Stomach smooth muscle (tissue), 2 donors: ENCODE results near the gene TREM1.
"Not testable (repeated sequence)": the region's sequence is repeated elsewhere in the genome, so short reads cannot be mapped to it uniquely, and the experiment has no call there.

Experiments
- H3K27ac ChIP-seq: one replicate; pipeline ENCODE4 v1.7.0; 2013; ENCODE audit warnings: mild to moderate bottlenecking, low read length, inconsistent platforms
- H3K27me3 ChIP-seq, 2 donors: one replicate each; pipeline ENCODE4 v1.7.0; 2013; ENCODE audit warnings: low read length in 2 of 2; ENCODE audit not compliant: insufficient read depth in 2 of 2, control insufficient read depth in 1 of 2
- H3K36me3 ChIP-seq, 2 donors: one replicate each; pipeline ENCODE4 v1.7.0; 2013; ENCODE audit warnings: low read length in 2 of 2; ENCODE audit not compliant: control insufficient read depth in 2 of 2, insufficient read depth in 2 of 2
- H3K4me1 ChIP-seq: one replicate; pipeline ENCODE4 v1.7.0; 2013; ENCODE audit warnings: low read length; ENCODE audit not compliant: control insufficient read depth, insufficient read depth
- H3K4me3 ChIP-seq, 2 donors: one replicate each; pipeline ENCODE4 v1.7.0; 2013; ENCODE audit warnings: low read length in 2 of 2
- H3K9ac ChIP-seq, 2 donors: one replicate each; pipeline ENCODE4 v1.7.0; 2013; ENCODE audit warnings: low read length in 2 of 2, mild to moderate bottlenecking in 1 of 2
- H3K9me3 ChIP-seq, 2 donors: one replicate each; pipeline ENCODE4 v1.7.0; 2013; ENCODE audit warnings: low read length in 2 of 2; ENCODE audit not compliant: control insufficient read depth in 2 of 2
- donor health status: healthy.
- donor health status: Pancreatic carcinoma.

Gene TREM1

GRCh38 chr6:41256383-41256782, 30.1 kb downstream of the TREM1 start:
- Histone ChIP-seq H3K9ac (no peak overlapping the region), H3K36me3 (no peaks in the 10 kb centered on the region), H3K9me3 (peaks cover under 1 to 4% of the 10 kb centered on the region in 2 donors), H3K27me3 (peaks cover 0 to 2% of the 10 kb centered on the region in 2 donors), H3K4me1 (peaks cover 8% of the 10 kb centered on the region), H3K27ac (no peak overlapping the region), H3K4me3 (no peak overlapping the region)

- no peak overlapping the region for H3K9ac ChIP-seq
- H3K9me3 ChIP-seq = peaks cover 0 to 3% of the 10 kb centered on the region in 2 donors
- no peak overlapping the region for H3K4me3 ChIP-seq
- H3K27me3 ChIP-seq = peaks cover 0 to 3% of the 10 kb centered on the region in 2 donors
- no peaks in the 10 kb centered on the region for H3K36me3 ChIP-seq
- H3K4me1 ChIP-seq = peaks cover 8% of the 10 kb centered on the region
- no peak overlapping the region for H3K27ac ChIP-seq
Measured at GRCh38 chr6:41255638-41256246, 30.7 kb downstream of the TREM1 start.

- no peaks in the 10 kb centered on the region for H3K36me3 ChIP-seq
- H3K27ac ChIP-seq = no peak overlapping the region
- no peak overlapping the region for H3K9ac ChIP-seq
- peaks cover 0 to 5% of the 10 kb centered on the region in 2 donors for H3K27me3 ChIP-seq
- H3K4me3 ChIP-seq = no peak overlapping the region
- peaks cover 8% of the 10 kb centered on the region for H3K4me1 ChIP-seq
- peaks cover 0 to 3% of the 10 kb centered on the region in 2 donors for H3K9me3 ChIP-seq
Measured at GRCh38 chr6:41255110-41255509, 31.4 kb downstream of the TREM1 start.

GRCh38 chr6:41252401-41253169, 33.9 kb downstream of the TREM1 start:
- H3K9ac ChIP-seq = no peak overlapping the region
- H3K27ac ChIP-seq = no peak overlapping the region
- H3K4me1 ChIP-seq = peaks cover 6% of the 10 kb centered on the region
- H3K4me3 ChIP-seq = no peak overlapping the region
- no peaks in the 10 kb centered on the region for H3K9me3 ChIP-seq
- no peaks in the 10 kb centered on the region for H3K36me3 ChIP-seq
- H3K27me3 ChIP-seq = peaks cover 0 to 5% of the 10 kb centered on the region in 2 donors

GRCh38 chr6:41247882-41248705, 38.4 kb downstream of the TREM1 start:
- H3K27ac ChIP-seq = no peak overlapping the region
- no peaks in the 10 kb centered on the region for H3K36me3 ChIP-seq
- H3K9me3 ChIP-seq = no peaks in the 10 kb centered on the region
- H3K4me1 ChIP-seq = no peaks in the 10 kb centered on the region
- no peak overlapping the region for H3K9ac ChIP-seq
- peaks cover 0 to 5% of the 10 kb centered on the region in 2 donors for H3K27me3 ChIP-seq
- H3K4me3 ChIP-seq = no peak overlapping the region

GRCh38 chr6:41247288-41247865, 39.1 kb downstream of the TREM1 start:
- H3K9me3 ChIP-seq = no peaks in the 10 kb centered on the region
- peaks cover 0 to 3% of the 10 kb centered on the region in 2 donors for H3K27me3 ChIP-seq
- no peak overlapping the region for H3K4me3 ChIP-seq
- H3K27ac ChIP-seq = no peak overlapping the region
- no peaks in the 10 kb centered on the region for H3K4me1 ChIP-seq
- H3K36me3 ChIP-seq = no peaks in the 10 kb centered on the region
- no peak overlapping the region for H3K9ac ChIP-seq

- not testable (repeated sequence) for H3K4me1 ChIP-seq, H3K4me3 ChIP-seq, H3K9ac ChIP-seq, H3K36me3 ChIP-seq, H3K27me3 ChIP-seq, H3K27ac ChIP-seq, H3K9me3 ChIP-seq
Measured at GRCh38 chr6:41246529-41246928, 40.0 kb downstream of the TREM1 start.

GRCh38 chr6:41239467-41240159, 46.9 kb downstream of the TREM1 start:
- Histone ChIP-seq H3K27ac (no peak overlapping the region), H3K9me3 (no peaks in the 10 kb centered on the region), H3K4me1 (peaks cover 3% of the 10 kb centered on the region), H3K4me3 (no peak overlapping the region), H3K9ac (no peak overlapping the region), H3K27me3 (peaks cover 11% of the 10 kb centered on the region in 2 donors), H3K36me3 (no peaks in the 10 kb centered on the region)

GRCh38 chr6:41237128-41237527, 49.4 kb downstream of the TREM1 start:
- Histone ChIP-seq H3K36me3 (no peaks in the 10 kb centered on the region), H3K27ac (no peak overlapping the region), H3K4me3 (no peak overlapping the region), H3K9me3 (no peaks in the 10 kb centered on the region), H3K27me3 (peaks cover 11% of the 10 kb centered on the region in 2 donors), H3K4me1 (peaks cover 3% of the 10 kb centered on the region), H3K9ac (no peak overlapping the region)

- Histone ChIP-seq H3K9me3 (no peaks in the 10 kb centered on the region), H3K27me3 (peaks cover 11% of the 10 kb centered on the region in 2 donors), H3K36me3 (no peaks in the 10 kb centered on the region), H3K4me3 (no peak overlapping the region), H3K4me1 (peaks cover 3% of the 10 kb centered on the region), H3K9ac (no peak overlapping the region), H3K27ac (no peak overlapping the region)
Measured at GRCh38 chr6:41236276-41236675, 50.2 kb downstream of the TREM1 start.
